ENCODE data around the gene LBH. TPM values are rescaled to one million over a fixed set of nuclear protein-coding genes. Genes with fewer than 3 reads are reported as not detected.

LBH gene
- total RNA-seq, 1 donor from 2014 or later: 51.7 TPM

GRCh38 chr2:30266051-30266621, 34.8 kb downstream of the LBH start:
- Mint-ChIP-seq H3K36me3 (ENCODE audit: low read depth, unreplicated experiment) (peaks cover 14% of the 10 kb centered on the region), H3K4me3 (ENCODE audit: unreplicated experiment) (no peak overlapping the region), H3K9me3 (ENCODE audit: unreplicated experiment) (peaks cover 5% of the 10 kb centered on the region), H3K27ac (ENCODE audit: unreplicated experiment) (no peak overlapping the region), H3K4me1 (ENCODE audit: low read depth, unreplicated experiment) (peaks cover 9% of the 10 kb centered on the region), H3K27me3 (ENCODE audit: low read depth, unreplicated experiment) (peaks cover 8% of the 10 kb centered on the region)
- no peak for FAIRE-seq
- Histone ChIP-seq H3K79me2 (ENCODE audit: insufficient read depth, low read length) (no peaks in the 10 kb centered on the region), H3K9me3 (ENCODE audit: insufficient read depth, low read depth, low read length) (no peaks in the 10 kb centered on the region), H2AFZ (ENCODE audit: low read depth, low read length) (peak overlapping the region; percentile 51), H3K27ac (ENCODE audit: low read depth, low read length) (peak overlapping the region; percentile 19), H3K4me2 (ENCODE audit: low read length) (peak overlapping the region; percentile 67), H3K36me3 (ENCODE audit: insufficient read depth, low read length) (no peaks in the 10 kb centered on the region), H3K4me3 (ENCODE audit: insufficient read depth, low read depth, low read length) (no peak overlapping the region), H4K20me1 (ENCODE audit: insufficient read depth, low read length) (no peaks in the 10 kb centered on the region), H3K27me3 (ENCODE audit: insufficient read depth, low read length) (no peaks in the 10 kb centered on the region), H3K4me1 (ENCODE audit: insufficient read depth, low read length) (peaks cover 12% of the 10 kb centered on the region), H3K9ac (ENCODE audit: low read length) (peak overlapping the region; percentile 32)
- no peak for TF ChIP-seq CTCF (IDR thresholded peaks at IDR 0.05; ENCODE audit: insufficient read depth, low read depth, low read length)
- TF ChIP-seq EZH2 (IDR thresholded peaks at IDR 0.05; ENCODE audit: insufficient read depth, low read length): no peak
- DNase-seq (ENCODE audit: low read depth): no peak

- H3K36me3 ChIP-seq (ENCODE audit: insufficient read depth, low read length): no peaks in the 10 kb centered on the region
- Mint-ChIP-seq H3K9me3 (ENCODE audit: unreplicated experiment) (peaks cover 2% of the 10 kb centered on the region), H3K4me3 (ENCODE audit: unreplicated experiment) (peak overlapping the region; percentile 70), H3K27me3 (ENCODE audit: low read depth, unreplicated experiment) (peaks cover 10% of the 10 kb centered on the region), H3K4me1 (ENCODE audit: low read depth, unreplicated experiment) (peaks cover 8% of the 10 kb centered on the region), H3K36me3 (ENCODE audit: low read depth, unreplicated experiment) (peaks cover 10% of the 10 kb centered on the region), H3K27ac (ENCODE audit: unreplicated experiment) (no peak overlapping the region)
- no peaks in the 10 kb centered on the region for H3K9me3 ChIP-seq (ENCODE audit: insufficient read depth, low read depth, low read length)
- H3K4me1 ChIP-seq (ENCODE audit: insufficient read depth, low read length): peaks cover 12% of the 10 kb centered on the region
- FAIRE-seq (no peak), DNase-seq (ENCODE audit: low read depth) (no peak)
- no peaks in the 10 kb centered on the region for H3K27me3 ChIP-seq (ENCODE audit: insufficient read depth, low read length)
- no peak overlapping the region for H3K4me2 ChIP-seq (ENCODE audit: low read length)
- no peak for TF ChIP-seq EZH2 (IDR thresholded peaks at IDR 0.05; ENCODE audit: insufficient read depth, low read length)
- no peak for TF ChIP-seq CTCF (IDR thresholded peaks at IDR 0.05; ENCODE audit: insufficient read depth, low read depth, low read length)
- H4K20me1 ChIP-seq (ENCODE audit: insufficient read depth, low read length): no peaks in the 10 kb centered on the region
- no peak overlapping the region for H2AFZ ChIP-seq (ENCODE audit: low read depth, low read length)
- H3K79me2 ChIP-seq (ENCODE audit: insufficient read depth, low read length): no peaks in the 10 kb centered on the region
- H3K9ac ChIP-seq (ENCODE audit: low read length): no peak overlapping the region
- H3K4me3 ChIP-seq (ENCODE audit: insufficient read depth, low read depth, low read length): no peak overlapping the region
- no peak overlapping the region for H3K27ac ChIP-seq (ENCODE audit: low read depth, low read length)
Measured at GRCh38 chr2:30266705-30267104, 35.4 kb downstream of the LBH start.

- peaks cover 12% of the 10 kb centered on the region for H3K4me1 ChIP-seq (ENCODE audit: insufficient read depth, low read length)
- no peak overlapping the region for H3K4me3 ChIP-seq (ENCODE audit: insufficient read depth, low read depth, low read length)
- no peak overlapping the region for H3K4me3 Mint-ChIP-seq (ENCODE audit: unreplicated experiment)
- H3K36me3 Mint-ChIP-seq (ENCODE audit: low read depth, unreplicated experiment): peaks cover 8% of the 10 kb centered on the region
- H3K36me3 ChIP-seq (ENCODE audit: insufficient read depth, low read length): no peaks in the 10 kb centered on the region
- DNase-seq (ENCODE audit: low read depth) (no peak), FAIRE-seq (no peak)
- no peaks in the 10 kb centered on the region for H3K79me2 ChIP-seq (ENCODE audit: insufficient read depth, low read length)
- TF ChIP-seq EZH2 (IDR thresholded peaks at IDR 0.05; ENCODE audit: insufficient read depth, low read length) (no peak), CTCF (IDR thresholded peaks at IDR 0.05; ENCODE audit: insufficient read depth, low read depth, low read length) (no peak)
- no peaks in the 10 kb centered on the region for H3K9me3 ChIP-seq (ENCODE audit: insufficient read depth, low read depth, low read length)
- H2AFZ ChIP-seq (ENCODE audit: low read depth, low read length): no peak overlapping the region
- no peak overlapping the region for H3K27ac Mint-ChIP-seq (ENCODE audit: unreplicated experiment)
- no peaks in the 10 kb centered on the region for H4K20me1 ChIP-seq (ENCODE audit: insufficient read depth, low read length)
- no peak overlapping the region for H3K4me2 ChIP-seq (ENCODE audit: low read length)
- H3K27ac ChIP-seq (ENCODE audit: low read depth, low read length): no peak overlapping the region
- peaks cover 10% of the 10 kb centered on the region for H3K27me3 Mint-ChIP-seq (ENCODE audit: low read depth, unreplicated experiment)
- peaks cover 8% of the 10 kb centered on the region for H3K4me1 Mint-ChIP-seq (ENCODE audit: low read depth, unreplicated experiment)
- no peaks in the 10 kb centered on the region for H3K9me3 Mint-ChIP-seq (ENCODE audit: unreplicated experiment)
- H3K9ac ChIP-seq (ENCODE audit: low read length): no peak overlapping the region
- H3K27me3 ChIP-seq (ENCODE audit: insufficient read depth, low read length): no peaks in the 10 kb centered on the region
Measured at GRCh38 chr2:30267161-30267975, 36.0 kb downstream of the LBH start.
